GM20000 (cell line): Measurements from ENCODE around the gene CTDP1.

Source experiments
- DNase-seq: peaks from one replicate; pipeline ENCODE4 v3.0.0; 2012; ENCODE audit warnings: low spot score
- CTCF ChIP-seq: IDR thresholded peaks from 2 replicates; pipeline ENCODE4 v1.5.1; 2012; ENCODE audit warnings: mild to moderate bottlenecking, control low read depth; ENCODE audit errors: extremely low read depth, missing control alignments

CTDP1 gene

DNA sequence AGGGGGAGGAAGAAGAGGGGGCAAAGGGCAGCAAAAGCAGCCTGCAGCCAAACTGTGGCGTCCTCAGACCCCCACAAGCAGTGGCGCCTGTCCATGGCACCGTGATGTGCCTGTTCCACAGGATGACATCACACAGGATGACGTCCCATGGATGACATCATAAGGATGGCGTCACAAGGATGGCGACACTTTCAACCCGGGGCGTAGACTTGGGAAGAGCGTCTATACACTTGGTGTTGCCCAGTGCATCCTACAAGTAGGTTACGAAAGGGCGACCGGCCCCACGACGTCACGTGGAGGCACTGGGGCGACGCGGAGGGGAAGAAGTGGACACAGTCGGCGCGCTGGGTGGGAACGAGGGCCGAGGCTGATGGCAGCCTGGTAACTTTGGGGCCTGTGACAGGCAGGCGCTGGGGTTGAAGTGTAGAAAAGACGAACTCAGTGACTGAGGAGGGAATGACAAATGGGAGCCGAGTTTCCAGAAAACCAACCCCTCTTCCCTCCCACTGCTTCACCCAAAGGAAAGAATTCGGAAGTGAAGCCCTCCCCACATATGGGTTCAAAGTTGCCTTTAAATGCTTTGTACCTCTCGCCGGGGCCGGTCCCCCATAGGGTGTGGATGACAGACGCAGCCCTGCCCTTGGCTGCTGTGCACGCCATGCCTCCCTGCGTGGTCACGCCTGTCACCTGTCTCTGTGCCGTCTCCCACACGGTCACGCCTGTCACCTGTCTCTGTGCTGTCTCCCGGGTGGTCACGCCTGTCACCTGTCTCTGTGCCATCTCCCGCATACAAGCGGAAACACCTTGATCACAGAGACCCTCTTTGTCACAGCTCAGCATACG lies 104.7 kb downstream of the CTDP1 start:
- TF ChIP-seq CTCF, result no peak
- DNase-seq, result no peak

DNA sequence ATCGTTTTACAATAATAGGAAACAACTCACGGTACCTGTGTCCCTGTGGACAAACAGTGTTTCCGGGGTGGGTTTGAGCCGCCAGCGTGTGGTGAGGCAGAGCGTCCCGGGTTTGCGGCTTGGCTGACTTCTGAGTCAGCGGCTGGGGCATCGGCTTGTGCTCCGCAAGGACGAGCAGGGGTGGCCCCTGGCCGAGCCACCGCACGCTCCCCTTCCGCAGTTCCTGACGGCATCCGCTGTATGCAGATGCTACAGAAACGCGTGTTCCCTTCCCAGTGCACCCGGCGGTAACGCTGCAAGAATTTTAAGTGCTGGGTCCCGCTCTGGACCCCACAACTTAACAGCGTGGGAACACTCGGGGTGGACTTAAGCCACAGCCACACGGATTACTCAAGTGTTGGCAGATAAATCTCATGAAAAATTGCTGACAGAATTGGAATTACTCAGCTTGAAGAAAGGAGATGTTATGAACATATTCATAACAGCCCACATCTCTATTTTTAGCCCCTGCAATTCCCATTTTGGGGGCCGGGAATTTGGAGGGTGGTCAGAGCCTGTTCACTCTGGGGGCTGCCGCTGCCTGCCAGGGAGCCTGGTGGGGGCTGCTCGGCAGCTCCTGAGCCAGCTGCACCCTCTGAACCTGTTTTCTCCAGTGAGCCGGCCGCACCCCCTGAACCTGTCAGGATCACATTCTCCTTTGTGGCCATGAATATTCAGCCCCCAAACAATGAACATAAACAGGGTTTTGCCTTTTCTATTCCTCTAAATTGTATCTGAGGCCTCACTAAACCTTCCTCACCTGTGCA lies 105.6 kb downstream of the CTDP1 start:
- TF ChIP-seq CTCF, result no peak
- no peak for DNase-seq

GRCh38 chr18:79785831-79786230 lies 106.2 kb downstream of the CTDP1 start:
- DNase-seq, result no peak
- TF ChIP-seq CTCF, result no peak

GRCh38 chr18:79786304-79786703 lies 106.7 kb downstream of the CTDP1 start:
- no peak for TF ChIP-seq CTCF

DNA sequence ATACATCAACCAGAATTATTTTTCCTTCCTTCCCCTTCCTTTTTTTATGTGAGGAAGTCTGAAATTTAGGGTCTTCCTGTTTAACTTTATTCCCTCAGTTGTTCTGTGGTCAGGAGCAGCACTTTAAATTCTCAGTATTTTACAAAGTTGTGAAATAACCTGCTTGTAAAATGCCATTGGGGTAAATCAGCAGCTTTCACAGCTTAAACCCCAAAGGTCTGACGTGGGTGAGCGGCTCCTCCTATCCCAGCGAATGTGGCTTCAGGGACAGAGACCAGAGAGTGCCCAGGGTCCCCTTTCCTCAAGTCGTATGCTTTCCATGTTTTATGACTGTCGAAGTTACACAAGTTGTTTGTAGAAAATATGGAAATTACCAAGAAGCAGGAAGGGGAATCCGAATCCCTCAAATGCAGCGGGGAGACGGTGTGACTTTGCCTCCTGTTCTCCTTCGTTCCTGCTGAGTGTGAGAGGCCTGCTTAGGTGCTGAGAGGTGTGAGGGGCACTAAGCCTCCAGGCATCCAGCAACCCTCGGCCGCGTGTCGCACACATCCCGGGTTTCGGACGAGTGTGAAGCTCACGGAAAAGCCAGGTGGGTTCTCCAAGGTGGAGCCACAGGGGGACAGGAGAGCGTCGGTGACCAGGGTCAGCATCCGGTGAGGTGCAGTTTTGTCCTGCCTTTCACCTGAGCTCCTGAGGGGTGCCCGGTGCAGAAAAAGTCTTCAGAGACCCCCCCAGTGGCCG lies 107.4 kb downstream of the CTDP1 start:
- no peak for DNase-seq

More at GRCh38 chr18:79786304-79786703, 106.7 kb downstream of the CTDP1 start:
- DNase-seq, result no peak

DNA sequence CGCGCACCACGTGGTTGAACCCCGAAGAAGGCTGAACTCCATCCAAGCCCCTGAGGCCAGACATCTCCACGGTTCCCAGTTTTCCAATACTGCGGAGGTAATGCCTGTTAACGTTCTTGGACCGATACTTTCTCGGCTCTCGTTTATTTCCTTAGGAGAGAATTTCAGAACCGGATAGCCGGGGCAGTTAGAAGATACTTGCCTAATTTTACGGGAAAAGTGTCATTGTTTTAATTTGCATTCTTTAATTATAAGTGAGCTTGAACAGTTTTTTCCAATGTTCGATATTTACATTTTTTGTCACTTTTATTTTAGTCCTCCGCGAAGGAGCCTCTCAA lies 107.9 kb downstream of the CTDP1 start:
- no peak for DNase-seq
- no peak for TF ChIP-seq CTCF

More for the DNA sequence above, 107.4 kb downstream of the CTDP1 start:
- no peak for TF ChIP-seq CTCF
